ENCODE measurements around the gene ARHGAP4.

GRCh38 chrX:153900831-153901752 is 25.0 kb downstream of the ARHGAP4 start:
- TF ChIP-seq RAD21 (IDR thresholded peaks at IDR 0.05; ENCODE audit: low read depth): no peak
- TF ChIP-seq REST (IDR thresholded peaks at IDR 0.05; ENCODE audit: low read depth): no peak; the same call in 1 of the 2 replicates
- no peak for TF ChIP-seq TEAD4 (IDR thresholded peaks at IDR 0.05)
- TF ChIP-seq TAF1 (IDR thresholded peaks at IDR 0.05; ENCODE audit: low read depth): no peak
- no peak for TF ChIP-seq EP300 (IDR thresholded peaks at IDR 0.05; ENCODE audit: borderline replicate concordance)
- TF ChIP-seq YY1 (IDR thresholded peaks at IDR 0.05; ENCODE audit: low read depth): no peak
- no peak for TF ChIP-seq EGR1 (IDR thresholded peaks at IDR 0.05)
- TF ChIP-seq CREB1 (IDR thresholded peaks at IDR 0.05; ENCODE audit: low read depth): no peak
- TF ChIP-seq USF1 (IDR thresholded peaks at IDR 0.05): no peak
- TF ChIP-seq CEBPB (IDR thresholded peaks at IDR 0.05): no peak
- no peak for TF ChIP-seq FOXM1 (IDR thresholded peaks at IDR 0.05; ENCODE audit: borderline replicate concordance, low read depth)
- TF ChIP-seq MAX (IDR thresholded peaks at IDR 0.05): no peak
- TF ChIP-seq NFIC (IDR thresholded peaks at IDR 0.05): no peak
- no peak for TF ChIP-seq TCF12 (IDR thresholded peaks at IDR 0.05; ENCODE audit: low read depth)
